Small intestine (tissue), 7 donors: ENCODE measurements around the gene TRANK1. TPM values are rescaled to one million over a fixed set of nuclear protein-coding genes. Genes with fewer than 3 reads are reported as not detected.
A peak's percentile ranks its signal among the peaks of the same experiment; 100 is the strongest.
"Not testable (repeated sequence)": the region's sequence is repeated elsewhere in the genome, so short reads cannot be mapped to it uniquely, and the experiment has no call there.

Experiments
- DNase-seq, 2 donors: peaks; one replicate each; pipeline versions ENCODE4 v3.0.0 to v3.0.0-alpha.2; 2013
- FAIRE-seq: peaks from 2 replicates; lab custom pipeline; 2012; peaks lifted over from hg19 to GRCh38; lab: Jason Lieb, UNC
- H3K27ac ChIP-seq, 3 donors: one replicate each; pipeline ENCODE4 v1.5.1; 2013; ENCODE audit warnings: low read length in 2 of 3, mild to moderate bottlenecking in 2 of 3, control low read depth in 1 of 3, inconsistent platforms in 1 of 3, low read depth in 1 of 3, moderate library complexity in 1 of 3
- H3K27me3 ChIP-seq, 3 donors: one replicate each; pipeline ENCODE4 v1.6.1; 2013; ENCODE audit warnings: low read length in 3 of 3, inconsistent platforms in 1 of 3; ENCODE audit not compliant: control insufficient read depth in 3 of 3, insufficient read depth in 3 of 3
- H3K36me3 ChIP-seq, 3 donors: one replicate each; pipeline ENCODE4 v1.6.1; 2013; ENCODE audit warnings: low read length in 3 of 3, inconsistent platforms in 1 of 3, low read depth in 1 of 3, mild to moderate bottlenecking in 1 of 3, moderate library complexity in 1 of 3; ENCODE audit not compliant: control insufficient read depth in 3 of 3, insufficient read depth in 2 of 3
- H3K4me1 ChIP-seq, 3 donors: one replicate each; pipeline ENCODE4 v1.6.1; 2013; ENCODE audit warnings: low read length in 2 of 3, inconsistent platforms in 1 of 3, low read depth in 1 of 3, mild to moderate bottlenecking in 1 of 3, moderate library complexity in 1 of 3; ENCODE audit not compliant: control insufficient read depth in 3 of 3, insufficient read depth in 2 of 3
- H3K4me3 ChIP-seq, 3 donors: one replicate each; pipeline ENCODE4 v1.5.1; 2013; ENCODE audit warnings: low read length in 3 of 3, control low read depth in 1 of 3, inconsistent platforms in 1 of 3, low read depth in 1 of 3, mild to moderate bottlenecking in 1 of 3, moderate library complexity in 1 of 3
- H3K9me3 ChIP-seq, 2 donors: one replicate each; pipeline ENCODE4 v1.6.1; 2013; ENCODE audit warnings: low read depth in 1 of 2, low read length in 1 of 2; ENCODE audit not compliant: control insufficient read depth in 2 of 2, insufficient read depth in 1 of 2
- WGBS, 3 donors: extraction: QIAGEN DNeasy Blood & Tissue Kit; methylation state at CpG; one replicate each; pipeline ENCODE4 v1.1.7; 2013; 5-methylcytosine and 5-hydroxymethylcytosine counted together
- polyA plus RNA-seq, 4 donors: library from polyadenylated mRNA; stranded (reverse) in 3 of 4; unstranded in 1 of 4; fragments of 200-250 nt in 3 of 4; fragments of 120-200 nt in 1 of 4; gene quantifications; one replicate each; pipeline versions ENCODE4 v1.2.1 to v1.2.3, GENCODE V29; 2013
- donor health status: healthy with polysubstance abuse.
- donor health status: control.
- donor health status: control.
- donor health status: Bipolar disorder and iron deficiency.
- donor health status: healthy.

The TRANK1 gene
- polyA plus RNA-seq, 4 donors = 7.1 to 23.5 (median 14.0) TPM

DNA sequence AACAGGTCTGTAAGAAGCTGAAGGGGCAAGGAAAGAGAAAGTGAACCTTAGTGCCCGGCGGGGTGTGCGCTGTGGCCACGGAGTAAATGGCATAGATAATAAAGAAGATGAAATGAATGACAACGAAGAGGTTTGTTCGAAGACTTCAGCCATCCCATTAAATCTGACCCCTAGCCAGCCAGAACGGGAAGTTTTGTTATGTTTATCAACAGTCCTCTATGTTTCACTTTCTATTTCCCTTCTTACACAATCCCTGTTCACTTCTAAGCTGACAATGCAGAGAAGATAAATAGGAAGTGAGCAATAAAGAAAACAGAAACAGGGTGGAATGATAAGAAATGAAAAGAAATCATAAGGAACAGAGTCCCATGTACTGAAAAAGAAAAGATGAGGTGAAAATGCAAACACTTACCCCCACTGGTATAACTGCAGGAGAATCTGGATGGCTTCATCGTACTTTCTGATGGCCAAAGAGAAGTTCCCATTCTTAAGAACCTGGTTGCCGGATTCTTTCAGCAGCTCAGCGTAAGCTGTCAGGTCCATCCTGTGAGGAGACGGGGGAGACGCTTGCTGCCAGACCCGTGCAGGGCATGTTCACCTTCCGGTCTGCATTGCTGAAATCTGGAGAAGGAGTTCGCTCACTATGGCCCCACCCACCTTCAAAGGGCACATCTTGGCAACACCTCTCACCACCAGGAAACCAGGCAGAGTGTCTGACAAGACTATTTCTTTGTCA lies 36.8 kb downstream of the TRANK1 start:
- Histone ChIP-seq H3K4me3 (peak overlapping the region; percentile 44 to 84 (median 54)), H3K4me1 (peaks cover 11 to 14% (median 11%) of the 10 kb centered on the region in 3 donors), H3K9me3 (no peaks in the 10 kb centered on the region), H3K27me3 (no peaks in the 10 kb centered on the region), H3K36me3 (peaks cover 0 to 1% (median 0%) of the 10 kb centered on the region in 3 donors), H3K27ac (peak overlapping the region; percentile 71 to 90 (median 75))
- 1 to 4% (median 3%) methylated on average over 15 of the region's 15 CpGs for WGBS, 3 donors
- peak; percentile 79 to 90 for DNase-seq
- no peak for FAIRE-seq

GRCh38 chr3:36906504-36907149 lies 38.2 kb downstream of the TRANK1 start:
- Histone ChIP-seq H3K4me1 (peaks cover 7 to 14% (median 8%) of the 10 kb centered on the region in 3 donors), H3K4me3 (peak overlapping the region in 1 of 3 donors; percentile 84), H3K27ac (peak overlapping the region in 1 of 3 donors; percentile 37), H3K9me3 (no peaks in the 10 kb centered on the region), H3K36me3 (peaks cover under 1 to 12% (median 3%) of the 10 kb centered on the region in 3 donors), H3K27me3 (no peaks in the 10 kb centered on the region)
- FAIRE-seq = no peak
- no peak for DNase-seq
- WGBS, 3 donors = 74 to 80% (median 74%) methylated on average over 2 of the region's 2 CpGs

DNA sequence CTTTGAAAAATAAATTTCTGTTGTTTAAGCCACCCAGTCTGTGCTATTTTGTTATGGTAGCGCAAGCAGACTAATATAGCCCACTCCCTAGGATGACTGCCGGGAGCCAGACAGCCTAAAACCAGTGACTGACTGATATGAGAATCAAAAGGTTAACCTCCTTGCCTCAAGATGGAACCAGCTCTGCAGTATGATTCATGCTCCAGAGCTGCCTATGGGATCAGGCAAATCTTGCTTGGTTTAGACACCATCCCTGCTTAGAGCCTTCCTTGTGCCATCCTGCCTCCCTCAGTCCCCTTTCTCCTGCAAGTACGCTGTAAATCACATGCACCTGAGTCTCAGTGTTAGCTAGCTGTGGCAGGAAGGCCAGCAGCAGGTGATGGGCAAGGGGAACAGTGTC lies 39.3 kb downstream of the TRANK1 start:
- Histone ChIP-seq H3K9me3 (no peaks in the 10 kb centered on the region), H3K4me3 (peak overlapping the region in 1 of 3 donors; percentile 19), H3K4me1 (peaks cover 7 to 14% (median 8%) of the 10 kb centered on the region in 3 donors), H3K36me3 (peaks cover 2 to 14% (median 3%) of the 10 kb centered on the region in 3 donors), H3K27ac (peak overlapping the region in 1 of 3 donors; percentile 39), H3K27me3 (no peaks in the 10 kb centered on the region)
- FAIRE-seq (no peak), DNase-seq (no peak)
- 93 to 97% (median 95%) methylated on average over 3 of the region's 3 CpGs for WGBS, 3 donors

DNA sequence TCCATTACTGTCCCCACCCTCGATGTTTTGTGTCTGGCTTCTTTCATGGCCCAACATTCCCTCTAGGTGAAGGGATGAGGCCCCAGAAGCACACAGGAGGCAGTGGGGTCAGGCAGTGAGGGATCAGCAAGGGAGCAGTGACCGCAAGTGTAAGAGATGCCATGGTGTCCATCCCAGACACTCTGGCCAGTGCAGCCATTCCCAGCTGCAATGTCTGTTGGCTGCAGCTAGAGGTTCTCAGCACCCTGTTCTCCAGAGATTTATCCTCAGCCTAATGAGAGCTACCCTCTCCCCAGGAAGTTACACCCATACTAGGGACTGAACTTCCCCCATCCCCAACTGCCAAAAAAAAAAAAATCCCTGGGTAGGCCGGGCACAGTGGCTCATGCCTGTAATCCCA lies 40.2 kb downstream of the TRANK1 start:
- FAIRE-seq = no peak
- 82 to 88% (median 85%) methylated on average over 3 of the region's 3 CpGs for WGBS, 3 donors
- H3K27ac ChIP-seq = no peak overlapping the region

DNA sequence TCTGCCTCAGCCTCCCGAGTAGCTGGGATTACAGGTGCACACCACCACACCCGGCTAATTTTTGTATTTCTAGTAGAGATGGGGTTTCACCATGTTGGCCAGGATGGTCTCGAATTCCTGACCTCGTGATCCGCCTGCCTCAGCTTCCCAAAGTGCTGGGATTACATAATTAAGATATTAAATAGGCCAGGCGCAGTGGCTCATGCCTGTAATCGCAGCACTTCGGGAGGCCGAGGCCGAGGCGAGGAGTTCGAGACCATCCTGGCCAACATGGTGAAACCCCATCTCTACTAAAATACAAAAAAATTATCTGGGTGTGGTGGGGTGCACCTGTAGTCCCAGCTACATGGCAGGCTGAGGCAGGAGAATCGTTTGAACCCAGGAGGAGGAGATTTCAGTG lies 40.8 kb downstream of the TRANK1 start:
- not testable (repeated sequence) for H3K27ac ChIP-seq, H3K4me3 ChIP-seq, FAIRE-seq, H3K27me3 ChIP-seq, H3K9me3 ChIP-seq, DNase-seq, H3K4me1 ChIP-seq
- H3K36me3 ChIP-seq = peaks cover 2 to 16% (median 3%) of the 10 kb centered on the region in 3 donors
- 90 to 96% (median 96%) methylated on average over 13 of the region's 13 CpGs for whole genome bisulfite sequencing, 3 donors

More for the DNA sequence above, 40.2 kb downstream of the TRANK1 start:
- H3K27me3 ChIP-seq = no peaks in the 10 kb centered on the region
- H3K4me3 ChIP-seq = no peak overlapping the region
- H3K4me1 ChIP-seq = peaks cover 7 to 14% (median 8%) of the 10 kb centered on the region in 3 donors
- no peak for DNase-seq
- H3K9me3 ChIP-seq = no peaks in the 10 kb centered on the region
- peaks cover 2 to 14% (median 3%) of the 10 kb centered on the region in 3 donors for H3K36me3 ChIP-seq

- 69 to 82% (median 71%) methylated on average over 10 of the region's 10 CpGs for WGBS, 3 donors
- FAIRE-seq = no peak
- Histone ChIP-seq H3K27ac (no peak overlapping the region), H3K4me1 (peaks cover 0 to 2% (median 2%) of the 10 kb centered on the region in 3 donors), H3K9me3 (no peaks in the 10 kb centered on the region), H3K36me3 (peaks cover 5 to 17% (median 6%) of the 10 kb centered on the region in 3 donors), H3K27me3 (no peaks in the 10 kb centered on the region), H3K4me3 (no peak overlapping the region)
- no peak for DNase-seq
These were observed 41.6 kb downstream of the TRANK1 start for GRCh38 chr3:36903119-36903882.

DNA sequence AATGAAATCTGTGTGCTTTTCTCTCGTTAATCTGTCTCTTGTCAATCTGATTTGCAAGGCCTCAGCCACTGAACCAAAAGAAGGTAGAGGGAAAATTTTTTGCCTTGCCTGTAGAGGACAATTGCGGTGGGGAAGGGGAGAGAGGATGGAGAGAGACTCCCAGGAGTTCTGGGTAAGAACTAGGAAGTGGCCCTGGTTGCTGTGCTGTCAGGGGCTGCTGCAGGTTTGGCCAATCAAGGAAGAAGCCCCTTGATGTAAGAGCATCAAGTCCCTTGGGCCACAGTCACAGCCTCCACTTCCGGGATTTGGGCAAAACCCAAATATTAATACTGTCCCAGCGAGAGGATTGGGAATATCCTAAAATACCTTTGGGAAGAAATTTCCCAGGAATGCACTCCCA lies 43.3 kb downstream of the TRANK1 start:
- no peaks in the 10 kb centered on the region for H3K27me3 ChIP-seq
- no peak for FAIRE-seq
- H3K36me3 ChIP-seq = peaks cover 9 to 22% (median 10%) of the 10 kb centered on the region in 3 donors
- H3K27ac ChIP-seq = no peak overlapping the region
- H3K4me3 ChIP-seq = no peak overlapping the region
- no peaks in the 10 kb centered on the region for H3K9me3 ChIP-seq
- DNase-seq = no peak
- 93 to 96% (median 96%) methylated on average over 4 of the region's 4 CpGs for WGBS, 3 donors
- peaks cover 0 to under 1% (median 0%) of the 10 kb centered on the region in 3 donors for H3K4me1 ChIP-seq
